HG03469 (cell line): ENCODE data around the gene WDR38.
"Not testable (repeated sequence)": the region's sequence is repeated elsewhere in the genome, so short reads cannot be mapped to it uniquely, and the experiment has no call there.

Experiments used
- ATAC-seq: cut with Tn5 transposase; IDR thresholded peaks from one replicate; pipeline ENCODE4 v1.9.1; 2021; ENCODE audit warnings: mild to moderate bottlenecking, moderate library complexity, moderate number of reproducible peaks; ENCODE audit not compliant: unreplicated experiment

The WDR38 gene

GRCh38 chr9:124831642-124832364 is 21.5 kb upstream of the WDR38 start:
- ATAC-seq, result no peak

- ATAC-seq, result no peak
These were observed 18.7 kb upstream of the WDR38 start for GRCh38 chr9:124834591-124834990.

- ATAC-seq, result no peak
These were observed 18.2 kb upstream of the WDR38 start for GRCh38 chr9:124835026-124835557.

- ATAC-seq, result not testable (repeated sequence)
These were observed 15.1 kb upstream of the WDR38 start for GRCh38 chr9:124838132-124838531.

GRCh38 chr9:124838567-124839275 is 14.5 kb upstream of the WDR38 start:
- not testable (repeated sequence) for ATAC-seq

GRCh38 chr9:124839612-124840299 is 13.5 kb upstream of the WDR38 start:
- no peak for ATAC-seq

GRCh38 chr9:124840300-124840833 is 12.9 kb upstream of the WDR38 start:
- ATAC-seq, result no peak

GRCh38 chr9:124841075-124841821 is 12.0 kb upstream of the WDR38 start:
- ATAC-seq, result no peak

GRCh38 chr9:124843456-124844034 is 9.7 kb upstream of the WDR38 start:
- ATAC-seq, result no peak

- no peak for ATAC-seq
These were observed 9.0 kb upstream of the WDR38 start for GRCh38 chr9:124844291-124844690.

- not testable (repeated sequence) for ATAC-seq
These were observed 6.8 kb upstream of the WDR38 start for GRCh38 chr9:124846467-124846866.

GRCh38 chr9:124846969-124847368 is 6.3 kb upstream of the WDR38 start:
- ATAC-seq, result no peak

GRCh38 chr9:124849801-124850200 is 3.5 kb upstream of the WDR38 start:
- ATAC-seq, result no peak

- no peak for ATAC-seq
These were observed 985 bp upstream of the WDR38 start for GRCh38 chr9:124852121-124852828.

GRCh38 chr9:124853605-124854143 is 414 bp downstream of the WDR38 start:
- no peak for ATAC-seq

- no peak for ATAC-seq
These were observed 901 bp downstream of the WDR38 start for GRCh38 chr9:124854161-124854560.

GRCh38 chr9:124854822-124855221 is 1.6 kb downstream of the WDR38 start:
- no peak for ATAC-seq

- ATAC-seq, result no peak
These were observed 2.3 kb downstream of the WDR38 start for GRCh38 chr9:124855566-124855943.
